IPS-18c (cell line): ENCODE data around the gene DOC2B.
"Not testable (repeated sequence)": the region's sequence is repeated elsewhere in the genome, so short reads cannot be mapped to it uniquely, and the experiment has no call there.

Experiments used
- H3K4me3 ChIP-seq: 2 replicates; pipeline ENCODE4 v1.7.0; 2013; ENCODE audit warnings: low read depth, mild to moderate bottlenecking, low read length, moderate library complexity; ENCODE audit not compliant: insufficient read depth
- H3K9me3 ChIP-seq: one replicate; pipeline ENCODE4 v1.6.1; 2013; ENCODE audit warnings: mild to moderate bottlenecking, low read length, moderate library complexity; ENCODE audit not compliant: control insufficient read depth, insufficient read depth

Gene DOC2B

GRCh38 chr17:144936-145670 lies 36.3 kb downstream of the DOC2B start:
- H3K4me3 ChIP-seq = no peak overlapping the region
- H3K9me3 ChIP-seq = peaks cover 2% of the 10 kb centered on the region

GRCh38 chr17:143785-144281 lies 37.6 kb downstream of the DOC2B start:
- Histone ChIP-seq H3K4me3 (no peak overlapping the region), H3K9me3 (peaks cover 2% of the 10 kb centered on the region)

DNA sequence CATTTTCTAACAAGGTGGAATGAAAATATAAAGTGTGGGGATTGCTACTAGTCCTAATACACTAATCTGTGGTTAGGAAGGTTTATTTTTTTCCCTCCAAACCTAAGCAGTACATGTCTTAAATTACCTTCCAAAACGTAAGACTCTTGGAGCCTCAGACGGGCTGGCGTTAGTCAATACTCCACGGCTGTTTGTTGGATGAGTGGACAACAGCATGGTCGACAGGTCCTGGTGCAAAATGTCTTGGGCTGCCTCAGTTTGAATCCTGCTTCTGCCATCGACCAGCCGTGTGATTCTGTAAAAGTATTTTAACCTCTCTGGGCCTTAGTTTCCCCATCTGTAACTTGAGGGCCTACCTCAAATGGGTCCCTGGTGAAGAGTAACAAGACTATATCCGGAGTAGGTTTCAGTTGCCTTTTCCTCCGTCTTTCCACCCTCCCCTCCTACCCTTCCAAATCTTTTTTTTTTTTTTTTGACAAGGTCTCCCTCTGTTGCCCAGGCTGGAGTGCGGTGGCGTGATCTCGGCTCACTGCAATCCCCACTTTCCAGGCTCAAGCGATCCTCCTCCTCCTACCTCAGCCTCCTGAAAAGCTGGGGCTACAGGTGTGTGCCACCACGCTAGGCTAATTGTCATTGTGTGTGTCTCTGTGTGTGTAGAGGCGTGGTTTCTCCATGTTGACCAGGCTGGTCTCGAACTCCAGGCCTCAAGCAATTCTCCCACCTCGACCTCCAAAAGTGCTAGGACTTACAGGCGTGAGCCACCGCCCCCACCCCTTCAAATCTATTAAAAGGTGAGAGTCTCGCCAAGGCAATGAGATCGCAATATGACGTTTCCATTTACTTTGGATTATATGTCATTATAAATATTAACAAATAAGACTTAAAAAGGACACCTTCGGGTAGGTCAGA lies 38.3 kb downstream of the DOC2B start:
- Histone ChIP-seq H3K9me3 (peaks cover 2% of the 10 kb centered on the region), H3K4me3 (no peak overlapping the region)

DNA sequence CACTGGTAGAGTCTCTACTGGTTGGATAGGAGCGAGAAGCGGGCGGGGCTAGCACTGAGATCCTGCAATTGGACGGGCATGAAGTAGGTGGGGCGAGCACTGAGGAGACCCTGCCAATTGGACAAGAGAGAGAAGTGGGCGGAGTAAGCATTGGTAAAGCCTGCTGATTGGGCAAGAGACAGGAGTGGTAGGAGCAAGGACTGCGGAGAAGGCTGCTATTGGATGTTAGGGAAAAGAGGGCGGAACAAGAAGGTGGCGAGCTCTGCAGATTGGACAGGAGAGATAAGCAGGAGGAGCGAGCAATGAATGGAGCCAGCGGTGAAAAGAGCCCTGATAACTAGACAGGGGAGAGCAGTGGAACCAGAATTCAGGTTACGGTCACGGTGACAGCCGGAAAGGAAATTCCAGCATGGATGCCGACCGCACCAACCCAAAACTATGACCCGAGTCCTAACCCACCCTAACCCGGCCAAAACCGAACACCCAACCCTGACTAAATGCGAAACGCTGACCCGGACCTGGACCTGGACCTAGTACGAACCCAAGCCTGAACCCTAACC lies 39.3 kb downstream of the DOC2B start:
- no peak overlapping the region for H3K4me3 ChIP-seq
- H3K9me3 ChIP-seq = peaks cover 2% of the 10 kb centered on the region

DNA sequence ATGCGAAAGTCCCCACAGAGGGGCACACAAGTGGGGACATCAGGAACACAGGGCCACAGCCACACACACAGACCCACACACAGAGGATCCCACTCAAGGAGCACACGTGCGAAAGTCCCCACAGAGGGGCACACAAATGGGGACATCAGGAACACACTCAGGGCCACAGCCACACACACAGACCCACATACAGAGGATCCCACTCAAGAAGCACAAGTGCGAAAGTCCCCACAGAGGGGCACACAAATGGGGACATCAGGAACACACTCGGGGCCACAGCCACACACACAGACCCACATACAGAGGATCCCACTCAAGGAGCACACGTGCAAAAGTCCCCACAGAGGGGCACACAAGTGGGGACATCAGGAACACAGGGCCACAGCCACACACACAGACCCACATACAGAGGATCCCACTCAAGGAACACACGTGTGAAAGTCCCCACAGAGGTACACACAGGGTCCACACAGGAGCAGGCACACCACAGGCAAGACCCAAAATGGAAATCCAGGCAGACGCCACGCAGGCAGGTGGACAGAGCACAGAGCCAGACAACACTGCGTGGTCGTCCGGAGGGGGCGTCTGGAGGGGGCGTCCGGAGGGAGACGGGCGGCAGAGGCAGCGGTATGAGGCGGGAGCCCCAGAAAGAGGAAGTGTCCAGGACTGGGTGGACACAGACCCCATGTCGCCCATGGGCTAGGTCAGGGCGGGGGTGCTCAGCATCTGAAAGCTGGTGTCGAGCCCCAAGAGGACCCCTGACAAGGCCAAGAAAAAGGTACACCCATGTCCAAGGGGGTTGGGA lies 41.8 kb downstream of the DOC2B start:
- not testable (repeated sequence) for H3K9me3 ChIP-seq, H3K4me3 ChIP-seq

GRCh38 chr17:137166-137807 lies 44.2 kb downstream of the DOC2B start, which contains the start of gene SCGB1C2:
TSS of gene SCGB1C2 (plus strand) at chr17:137569. CDS start at chr17:137591, 22 bp downstream.
- H3K9me3 ChIP-seq, H3K4me3 ChIP-seq: not testable (repeated sequence)

GRCh38 chr17:136531-136930 lies 44.9 kb downstream of the DOC2B start:
- not testable (repeated sequence) for H3K4me3 ChIP-seq, H3K9me3 ChIP-seq

- H3K4me3 ChIP-seq, H3K9me3 ChIP-seq: not testable (repeated sequence)
Observed at GRCh38 chr17:135895-136294, 45.6 kb downstream of the DOC2B start.

DNA sequence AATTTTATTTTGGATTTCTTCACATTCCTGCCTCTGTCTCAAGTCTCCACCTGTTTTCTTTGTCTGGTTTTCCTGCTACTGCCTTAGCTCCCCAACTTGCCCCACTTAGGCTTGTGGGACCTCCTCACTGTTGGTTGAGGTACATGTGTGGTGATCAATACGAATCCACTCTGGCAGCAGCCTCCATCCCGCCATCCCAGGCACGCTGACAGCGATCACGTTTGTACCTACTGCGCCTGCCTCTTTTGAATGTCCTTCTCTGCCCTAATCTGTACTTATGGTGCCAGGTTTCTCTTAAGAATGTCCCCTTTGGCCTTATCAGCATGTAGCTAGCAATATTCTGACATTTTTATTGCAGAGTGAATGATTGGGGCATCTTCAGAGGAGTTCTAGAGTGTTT lies 46.4 kb downstream of the DOC2B start:
- not testable (repeated sequence) for H3K9me3 ChIP-seq, H3K4me3 ChIP-seq

GRCh38 chr17:134332-134785 lies 47.1 kb downstream of the DOC2B start:
- H3K4me3 ChIP-seq, H3K9me3 ChIP-seq: not testable (repeated sequence)

- not testable (repeated sequence) for H3K4me3 ChIP-seq, H3K9me3 ChIP-seq
Observed at GRCh38 chr17:133932-134331, 47.5 kb downstream of the DOC2B start.

DNA sequence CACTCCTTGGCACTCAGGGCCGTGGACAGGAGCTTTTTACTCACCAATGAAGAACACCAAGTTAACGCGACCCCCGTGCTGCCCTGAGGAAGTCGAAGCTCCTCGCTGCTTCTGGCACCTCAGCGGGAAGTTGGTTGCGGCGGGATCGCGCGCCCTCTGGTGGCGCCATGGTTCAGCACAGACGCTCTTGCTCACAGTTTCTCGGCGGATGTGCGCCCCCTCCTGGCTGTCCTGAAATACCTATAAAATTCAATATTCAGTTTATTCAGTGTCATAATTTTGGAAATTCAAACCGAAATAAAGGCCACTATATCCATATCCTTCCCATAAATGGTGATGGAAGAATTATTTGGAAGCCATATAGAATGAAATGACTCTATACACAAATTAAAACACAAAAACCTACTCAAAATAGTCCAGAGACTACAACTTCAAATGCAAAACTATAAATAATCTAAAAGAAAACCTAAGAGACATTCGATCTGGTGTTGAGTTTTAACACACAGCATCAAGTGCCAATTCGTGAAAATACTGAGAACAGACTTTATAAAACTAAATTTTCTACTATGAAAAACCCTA lies 63.0 kb downstream of the DOC2B start:
- H3K9me3 ChIP-seq, H3K4me3 ChIP-seq: not testable (repeated sequence)

DNA sequence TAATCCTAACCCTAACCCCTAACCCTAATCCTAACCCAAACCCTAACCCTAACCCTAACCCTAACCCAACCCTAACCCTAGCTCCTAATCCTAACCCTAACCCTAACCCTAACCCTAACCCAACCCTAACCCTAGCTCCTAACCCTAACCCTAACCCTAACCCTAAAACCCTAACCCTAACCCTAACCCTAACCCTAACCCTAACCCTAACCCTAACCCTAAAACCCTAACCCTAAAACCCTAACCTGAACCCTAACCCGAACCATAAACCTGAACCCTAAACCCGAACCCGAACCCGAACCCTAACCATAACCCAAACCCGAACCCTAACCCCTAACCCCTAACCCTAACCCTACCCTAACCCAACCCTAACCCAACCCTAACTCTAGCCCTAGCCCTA lies 68.3 kb downstream of the DOC2B start:
- not testable (repeated sequence) for H3K4me3 ChIP-seq, H3K9me3 ChIP-seq
